Activated naive CD8-positive, alpha-beta T cell treated with anti-CD3 and anti-CD28 coated beads, Interleukin-2, amount 50 U/mL, for 24 hours (primary cell): ENCODE results near the gene NOD2.

Experiments
- ATAC-seq: fragments of 150-1000 bp; cut with Tn5 transposase; one replicate; pipeline ENCODE4 v1.10.0; 2021
- DNase-seq: peaks from one replicate; pipeline ENCODE4 v3.0.0; 2021
- H3K27ac Mint-ChIP-seq: one replicate; pipeline ENCODE4 v1.8.0; 2021; ENCODE audit warnings: mild to moderate bottlenecking, mixed read lengths
- H3K27me3 Mint-ChIP-seq: one replicate; pipeline ENCODE4 v1.8.0; 2021; ENCODE audit warnings: mixed read lengths
- H3K36me3 Mint-ChIP-seq: one replicate; pipeline ENCODE4 v1.8.0; 2021; ENCODE audit warnings: low read depth, mixed read lengths
- H3K4me1 Mint-ChIP-seq: one replicate; pipeline ENCODE4 v1.8.0; 2021; ENCODE audit warnings: mixed read lengths
- H3K4me3 Mint-ChIP-seq: one replicate; pipeline ENCODE4 v1.8.0; 2021; ENCODE audit warnings: mild to moderate bottlenecking, moderate library complexity, mixed read lengths
- H3K9me3 Mint-ChIP-seq: one replicate; pipeline ENCODE4 v1.8.0; 2021; ENCODE audit warnings: mixed read lengths

NOD2 gene

DNA sequence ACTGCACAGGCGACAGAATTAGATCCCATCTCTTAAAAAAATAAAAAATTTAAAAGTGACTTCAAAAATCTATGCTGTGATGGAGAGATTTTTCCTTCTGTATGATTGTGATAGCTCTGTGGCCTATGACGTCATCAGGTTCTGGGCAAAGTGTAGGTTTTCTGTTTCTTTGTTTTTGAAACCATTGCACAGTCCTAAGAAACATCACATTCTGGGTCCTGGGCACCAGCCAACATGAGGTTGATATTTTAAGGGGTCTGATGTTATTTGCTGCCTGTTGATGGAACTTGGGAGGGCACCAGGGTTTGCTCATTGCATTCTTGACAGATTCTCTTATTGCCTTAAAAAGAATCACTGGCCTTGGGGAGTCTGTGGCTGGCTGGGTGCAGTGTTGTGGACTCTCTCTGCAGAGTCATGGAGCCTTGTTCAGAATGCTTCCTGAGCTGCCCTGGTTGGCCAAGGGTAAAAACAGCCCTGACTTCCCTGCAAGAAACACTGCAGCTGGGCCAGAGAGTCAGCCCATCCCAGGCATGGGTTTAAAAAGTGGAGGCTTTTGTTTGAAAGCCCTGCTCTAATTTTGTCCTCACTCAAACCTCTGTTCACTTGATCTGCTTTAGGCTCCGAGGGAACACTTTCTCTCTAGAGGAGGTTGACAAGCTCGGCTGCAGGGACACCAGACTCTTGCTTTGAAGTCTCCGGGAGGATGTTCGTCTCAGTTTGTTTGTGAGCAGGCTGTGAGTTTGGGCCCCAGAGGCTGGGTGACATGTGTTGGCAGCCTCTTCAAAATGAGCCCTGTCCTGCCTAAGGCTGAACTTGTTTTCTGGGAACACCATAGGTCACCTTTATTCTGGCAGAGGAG, 38.0 kb downstream of the NOD2 start:
- DNase-seq, result no peak
- peak overlapping the region; percentile 16 for H3K27ac Mint-ChIP-seq
- no peaks in the 10 kb centered on the region for H3K36me3 Mint-ChIP-seq
- H3K27me3 Mint-ChIP-seq, result no peaks in the 10 kb centered on the region
- H3K4me3 Mint-ChIP-seq, result no peak overlapping the region
- ATAC-seq, result peak; percentile 34
- peaks cover 36% of the 10 kb centered on the region for H3K4me1 Mint-ChIP-seq
- H3K9me3 Mint-ChIP-seq, result no peaks in the 10 kb centered on the region

DNA sequence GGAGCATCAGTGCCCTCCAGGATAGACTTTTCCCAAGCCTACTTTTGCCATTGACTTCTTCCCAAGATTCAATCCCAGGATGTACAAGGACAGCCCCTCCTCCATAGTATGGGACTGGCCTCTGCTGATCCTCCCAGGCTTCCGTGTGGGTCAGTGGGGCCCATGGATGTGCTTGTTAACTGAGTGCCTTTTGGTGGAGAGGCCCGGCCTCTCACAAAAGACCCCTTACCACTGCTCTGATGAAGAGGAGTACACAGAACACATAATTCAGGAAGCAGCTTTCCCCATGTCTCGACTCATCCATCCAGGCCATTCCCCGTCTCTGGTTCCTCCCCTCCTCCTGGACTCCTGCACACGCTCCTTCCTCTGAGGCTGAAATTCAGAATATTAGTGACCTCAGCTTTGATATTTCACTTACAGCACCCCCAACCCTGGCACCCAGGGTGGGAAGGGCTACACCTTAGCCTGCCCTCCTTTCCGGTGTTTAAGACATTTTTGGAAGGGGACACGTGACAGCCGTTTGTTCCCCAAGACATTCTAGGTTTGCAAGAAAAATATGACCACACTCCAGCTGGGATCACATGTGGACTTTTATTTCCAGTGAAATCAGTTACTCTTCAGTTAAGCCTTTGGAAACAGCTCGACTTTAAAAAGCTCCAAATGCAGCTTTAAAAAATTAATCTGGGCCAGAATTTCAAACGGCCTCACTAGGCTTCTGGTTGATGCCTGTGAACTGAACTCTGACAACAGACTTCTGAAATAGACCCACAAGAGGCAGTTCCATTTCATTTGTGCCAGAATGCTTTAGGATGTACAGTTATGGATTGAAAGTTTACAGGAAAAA, 38.8 kb downstream of the NOD2 start:
- Mint-ChIP-seq H3K9me3 (no peaks in the 10 kb centered on the region), H3K4me1 (peaks cover 44% of the 10 kb centered on the region), H3K36me3 (no peaks in the 10 kb centered on the region), H3K4me3 (no peak overlapping the region), H3K27ac (peak overlapping the region; percentile 16), H3K27me3 (no peaks in the 10 kb centered on the region)
- ATAC-seq (no peak), DNase-seq (no peak)

DNA sequence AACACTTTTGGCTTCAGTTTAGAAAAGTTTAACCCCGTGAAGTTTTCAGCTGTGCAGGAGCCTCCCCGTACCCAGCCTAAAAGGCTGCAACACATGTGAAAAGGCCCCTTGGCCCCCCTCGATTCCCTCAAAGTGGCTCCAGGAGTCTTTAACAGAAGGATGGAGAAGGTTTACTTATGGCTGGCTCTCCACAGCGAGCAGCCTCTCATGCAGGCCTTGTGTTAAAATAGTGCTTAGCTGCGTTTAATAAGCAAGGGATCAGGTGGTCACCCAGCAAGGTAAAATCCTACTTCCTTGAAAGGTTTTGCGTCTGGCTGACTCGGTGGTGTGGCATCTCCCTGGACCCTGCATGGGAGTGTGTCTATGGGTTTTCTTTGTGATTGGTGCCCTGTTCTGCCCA, 40.1 kb downstream of the NOD2 start:
- H3K4me3 Mint-ChIP-seq, result no peak overlapping the region
- DNase-seq (no peak), ATAC-seq (no peak)
- H3K4me1 Mint-ChIP-seq, result peaks cover 47% of the 10 kb centered on the region
- H3K27me3 Mint-ChIP-seq, result no peaks in the 10 kb centered on the region
- no peaks in the 10 kb centered on the region for H3K9me3 Mint-ChIP-seq
- no peak overlapping the region for H3K27ac Mint-ChIP-seq
- no peaks in the 10 kb centered on the region for H3K36me3 Mint-ChIP-seq

DNA sequence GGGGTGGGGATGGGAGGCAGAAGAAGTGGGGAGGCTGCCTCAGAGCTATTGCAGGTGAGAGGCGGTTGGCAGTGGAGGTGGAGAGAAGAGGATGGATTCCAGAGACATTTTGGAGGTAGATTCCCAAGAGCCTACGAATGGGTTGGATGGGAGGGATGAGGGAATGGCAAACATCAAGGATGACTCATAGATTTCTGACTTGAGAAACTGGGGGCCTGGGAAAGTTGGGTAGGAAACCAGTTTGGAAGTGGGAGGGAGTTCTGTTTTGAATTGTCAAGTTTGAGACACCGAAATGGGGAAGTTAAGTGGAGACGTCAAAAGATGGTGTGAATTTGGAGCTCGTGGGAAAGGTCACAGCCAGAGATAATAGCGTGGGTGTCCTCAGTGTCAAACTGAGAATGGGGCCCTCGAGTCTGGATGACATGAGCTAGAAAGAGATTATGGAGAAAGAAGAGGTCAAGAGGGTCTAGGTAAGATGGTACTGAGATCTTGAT, 42.3 kb downstream of the NOD2 start:
- H3K27ac Mint-ChIP-seq, result peak overlapping the region; percentile 59
- H3K36me3 Mint-ChIP-seq, result no peaks in the 10 kb centered on the region
- H3K27me3 Mint-ChIP-seq, result no peaks in the 10 kb centered on the region
- H3K9me3 Mint-ChIP-seq, result no peaks in the 10 kb centered on the region
- H3K4me1 Mint-ChIP-seq, result peaks cover 52% of the 10 kb centered on the region
- H3K4me3 Mint-ChIP-seq, result no peak overlapping the region
- ATAC-seq, result peak; percentile 59
- peak; percentile 27 for DNase-seq

DNA sequence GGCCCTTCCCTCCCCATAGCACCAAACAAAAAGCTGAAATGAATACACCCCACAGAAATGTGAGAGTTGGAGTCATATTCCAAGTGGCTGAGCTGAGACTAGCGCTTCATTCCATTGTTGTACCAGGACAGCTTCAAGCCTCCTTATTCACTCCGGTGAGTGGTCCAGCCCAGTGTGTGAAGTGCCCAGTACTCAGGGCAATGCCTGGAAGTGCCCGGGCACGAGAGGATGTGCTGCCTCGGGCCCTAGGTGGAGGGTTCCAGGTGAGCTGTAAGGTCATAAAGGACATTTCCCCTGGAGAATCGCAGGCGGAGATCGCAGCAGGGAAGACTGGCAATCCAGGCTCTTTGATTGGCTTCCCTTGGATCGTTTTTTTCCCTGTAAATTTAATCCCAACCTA, 43.0 kb downstream of the NOD2 start:
- H3K9me3 Mint-ChIP-seq, result no peaks in the 10 kb centered on the region
- H3K4me3 Mint-ChIP-seq, result no peak overlapping the region
- ATAC-seq, result no peak
- no peaks in the 10 kb centered on the region for H3K36me3 Mint-ChIP-seq
- H3K4me1 Mint-ChIP-seq, result peaks cover 52% of the 10 kb centered on the region
- H3K27ac Mint-ChIP-seq, result no peak overlapping the region
- no peak for DNase-seq
- H3K27me3 Mint-ChIP-seq, result no peaks in the 10 kb centered on the region

DNA sequence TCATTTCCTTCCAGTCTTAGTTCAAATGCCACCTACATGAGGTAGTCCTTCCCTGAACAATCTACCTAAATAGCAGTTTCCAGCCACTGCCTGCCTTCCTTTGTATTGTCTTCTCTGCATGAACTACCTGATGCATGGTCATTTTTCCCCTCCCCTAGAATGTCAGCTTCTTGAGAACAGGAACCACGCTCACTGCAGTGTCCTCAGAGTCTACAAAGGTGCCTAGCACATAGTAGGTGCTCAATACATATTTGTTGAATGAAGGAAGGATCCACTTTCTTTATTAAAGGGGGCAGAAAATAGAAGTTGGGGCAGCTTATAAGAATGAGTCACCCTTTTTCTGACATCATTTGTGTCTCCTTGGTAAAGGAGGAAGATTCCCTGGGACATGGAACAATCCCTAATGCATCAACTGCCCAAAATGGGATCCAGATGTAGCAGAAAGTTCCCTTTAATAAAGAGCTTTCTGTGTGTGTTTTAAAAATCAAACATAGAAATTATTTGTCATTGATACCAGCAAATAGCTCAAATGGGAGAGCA, 44.1 kb downstream of the NOD2 start:
- ATAC-seq, result no peak
- Mint-ChIP-seq H3K4me3 (no peak overlapping the region), H3K27me3 (peaks cover 1% of the 10 kb centered on the region), H3K9me3 (no peaks in the 10 kb centered on the region), H3K27ac (peak overlapping the region; percentile 20), H3K36me3 (no peaks in the 10 kb centered on the region), H3K4me1 (peaks cover 46% of the 10 kb centered on the region)
- no peak for DNase-seq

DNA sequence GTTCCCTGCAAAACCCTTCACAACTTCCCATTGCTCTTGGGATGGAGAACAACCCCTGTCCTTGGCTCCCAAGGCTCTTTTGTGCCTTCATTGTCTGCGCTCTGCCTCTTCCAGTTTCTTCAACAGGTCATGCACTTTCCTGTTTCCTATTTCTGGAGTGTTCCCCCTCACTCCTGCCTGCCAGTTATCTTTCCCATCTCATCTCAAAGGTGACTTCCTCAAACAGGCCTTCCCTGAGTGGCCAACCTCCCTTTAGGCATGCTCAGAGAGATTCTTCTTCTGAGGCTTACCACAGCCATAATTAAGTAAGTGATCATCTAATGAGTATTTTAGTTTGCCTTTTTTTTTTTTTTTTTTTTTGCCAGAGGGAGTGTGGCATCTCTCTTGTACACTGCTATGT, 45.6 kb downstream of the NOD2 start:
- Mint-ChIP-seq H3K4me3 (no peak overlapping the region), H3K4me1 (peaks cover 58% of the 10 kb centered on the region), H3K27ac (no peak overlapping the region), H3K36me3 (peaks cover 3% of the 10 kb centered on the region), H3K27me3 (peaks cover 1% of the 10 kb centered on the region), H3K9me3 (no peaks in the 10 kb centered on the region)
- DNase-seq, result no peak
- ATAC-seq, result no peak

DNA sequence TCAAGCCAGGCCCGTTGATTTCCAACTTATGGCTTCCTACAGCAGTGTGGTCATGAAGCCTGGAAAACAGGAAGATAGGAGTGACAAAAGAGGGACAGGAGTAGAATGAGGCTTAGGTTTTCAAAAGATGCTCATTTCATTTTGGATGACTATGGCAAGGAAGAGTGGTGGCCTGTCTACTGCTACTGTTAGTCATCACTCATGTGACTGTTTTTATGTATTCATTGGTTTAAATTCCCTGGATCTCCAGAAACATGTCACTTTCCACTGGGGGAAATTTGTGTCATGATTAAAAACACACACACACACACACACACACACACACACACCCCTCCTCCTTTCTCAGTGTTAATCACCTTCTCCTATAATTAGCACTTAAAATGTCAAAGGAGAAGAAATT, 47.3 kb downstream of the NOD2 start:
- H3K4me3 Mint-ChIP-seq, result peak overlapping the region; percentile 84
- H3K27ac Mint-ChIP-seq, result peak overlapping the region; percentile 90
- H3K27me3 Mint-ChIP-seq, result peaks cover 1% of the 10 kb centered on the region
- no peaks in the 10 kb centered on the region for H3K9me3 Mint-ChIP-seq
- ATAC-seq, result no peak
- no peak for DNase-seq
- H3K4me1 Mint-ChIP-seq, result peaks cover 64% of the 10 kb centered on the region
- peaks cover 15% of the 10 kb centered on the region for H3K36me3 Mint-ChIP-seq

DNA sequence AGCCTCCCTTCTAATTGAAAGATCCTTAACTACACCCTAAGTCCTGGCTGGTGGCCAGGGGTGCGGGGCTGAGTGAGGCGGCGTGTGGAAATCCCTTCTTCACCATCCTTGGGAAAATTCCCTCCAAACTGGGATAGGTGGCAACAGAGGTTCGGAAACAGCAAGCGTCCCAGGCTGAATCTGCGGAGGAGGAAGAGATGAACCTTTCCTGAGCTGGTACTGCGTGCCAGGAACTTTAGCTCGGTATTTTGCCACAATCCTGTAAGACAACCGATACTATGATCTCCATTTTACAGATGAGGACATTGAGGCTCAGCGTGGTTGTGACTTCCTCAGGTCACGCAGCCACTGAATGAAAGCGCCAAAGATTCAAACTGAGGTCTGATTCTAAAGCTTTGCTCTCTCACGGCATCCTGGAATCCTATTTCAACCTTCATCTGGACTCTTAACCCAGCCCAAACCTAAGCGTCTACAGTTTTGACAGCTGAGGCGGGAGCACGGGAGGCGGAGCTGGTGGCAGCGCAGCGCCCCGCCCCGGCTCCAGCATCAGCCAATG, 47.9 kb downstream of the NOD2 start:
- Mint-ChIP-seq H3K4me3 (peak overlapping the region; percentile 84), H3K36me3 (peaks cover 15% of the 10 kb centered on the region), H3K9me3 (no peaks in the 10 kb centered on the region), H3K27me3 (peaks cover 1% of the 10 kb centered on the region), H3K27ac (peak overlapping the region; percentile 90), H3K4me1 (peaks cover 64% of the 10 kb centered on the region)
- DNase-seq (no peak), ATAC-seq (peak; percentile 0)

DNA sequence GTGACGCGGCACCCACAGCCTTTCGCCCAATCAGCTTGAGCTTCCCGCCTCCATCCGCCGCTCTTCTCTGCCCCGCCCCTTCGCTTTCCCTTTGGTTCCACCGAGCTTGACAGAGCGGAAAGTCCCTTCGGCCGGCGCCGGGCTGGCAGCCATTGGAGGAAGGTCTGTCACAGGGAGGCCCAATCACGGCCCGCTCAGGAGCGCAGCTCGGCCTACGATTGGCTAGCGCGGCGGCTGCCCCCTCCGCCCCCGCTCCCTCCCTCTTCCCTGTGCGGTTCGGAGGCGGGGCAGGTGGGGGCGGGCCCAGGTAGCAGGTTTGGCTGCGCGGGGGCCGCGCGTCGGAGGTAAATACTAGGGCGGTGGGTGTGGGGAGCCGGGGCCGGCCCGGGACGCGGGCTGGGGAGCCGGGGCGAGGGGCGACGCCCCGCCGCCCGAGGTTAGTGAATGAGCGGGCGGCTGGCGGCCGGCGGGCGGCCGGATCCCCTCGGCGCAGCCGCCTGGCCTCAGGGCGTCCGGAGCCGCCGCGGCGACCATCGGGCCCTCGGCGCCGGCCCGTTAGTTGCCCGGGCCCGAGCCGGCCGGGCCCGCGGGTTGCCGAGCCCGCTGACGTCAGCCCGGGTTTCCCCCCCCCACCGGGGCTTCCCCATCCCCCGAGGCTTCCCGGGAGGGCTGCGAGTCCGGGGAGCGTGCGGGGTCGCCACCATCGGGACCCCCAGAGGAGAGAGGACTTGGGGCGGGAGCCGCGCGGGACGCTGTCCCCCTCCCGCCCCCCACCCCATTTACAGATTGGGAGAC, 48.6 kb downstream of the NOD2 start, which contains the start of gene CYLD:
Gene CYLD (plus strand): TSS at position 306 of the 795 bp plus-strand sequence. CDS start 7,613 bp downstream, outside the sequence.
- peak; percentile 99 for DNase-seq
- Mint-ChIP-seq H3K27ac (peak within 1 kb of the TSS; percentile 91), H3K27me3 (peaks cover 1% of the 10 kb centered on the region), H3K9me3 (no peaks in the 10 kb centered on the region), H3K36me3 (peaks cover 15% of the 10 kb centered on the region), H3K4me3 (peak within 1 kb of the TSS; percentile 87), H3K4me1 (peaks cover 62% of the 10 kb centered on the region)
- peak; percentile 93 for ATAC-seq

DNA sequence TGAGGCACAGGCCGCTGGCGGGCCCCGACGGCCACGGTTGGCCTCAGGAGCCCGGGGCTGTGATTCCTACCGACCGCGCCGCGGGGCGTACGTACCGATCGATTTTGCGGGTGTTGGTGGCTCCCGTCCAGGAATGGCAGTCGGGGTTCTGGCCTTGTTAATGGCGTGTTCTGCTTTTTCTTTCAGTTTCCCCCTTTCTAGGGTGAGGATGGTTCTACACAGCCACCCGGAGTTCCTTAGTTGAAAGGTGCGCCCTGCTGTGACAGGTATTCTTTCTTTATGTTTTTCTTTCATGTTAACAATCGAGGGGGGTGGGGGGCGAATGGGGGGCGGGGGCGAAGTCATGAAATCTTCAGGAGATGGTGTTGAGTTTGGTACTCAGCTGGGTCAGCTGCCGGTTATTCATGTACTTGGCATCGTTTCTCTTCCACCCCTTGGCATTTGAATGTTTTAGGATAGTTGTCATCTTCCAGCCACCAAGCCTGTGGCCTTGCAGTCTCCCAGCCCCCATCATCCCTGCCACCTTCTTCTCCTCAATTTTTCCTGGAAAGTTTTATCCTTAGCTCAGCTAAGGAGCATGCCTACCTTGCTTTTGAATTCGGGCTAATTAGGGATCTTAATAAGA, 49.3 kb downstream of the NOD2 start:
- peaks cover 22% of the 10 kb centered on the region for H3K36me3 Mint-ChIP-seq
- DNase-seq, result peak; percentile 50
- peaks cover 64% of the 10 kb centered on the region for H3K4me1 Mint-ChIP-seq
- ATAC-seq, result no peak
- peaks cover 1% of the 10 kb centered on the region for H3K27me3 Mint-ChIP-seq
- peak overlapping the region; percentile 87 for H3K4me3 Mint-ChIP-seq
- peak overlapping the region; percentile 91 for H3K27ac Mint-ChIP-seq
- no peaks in the 10 kb centered on the region for H3K9me3 Mint-ChIP-seq

DNA sequence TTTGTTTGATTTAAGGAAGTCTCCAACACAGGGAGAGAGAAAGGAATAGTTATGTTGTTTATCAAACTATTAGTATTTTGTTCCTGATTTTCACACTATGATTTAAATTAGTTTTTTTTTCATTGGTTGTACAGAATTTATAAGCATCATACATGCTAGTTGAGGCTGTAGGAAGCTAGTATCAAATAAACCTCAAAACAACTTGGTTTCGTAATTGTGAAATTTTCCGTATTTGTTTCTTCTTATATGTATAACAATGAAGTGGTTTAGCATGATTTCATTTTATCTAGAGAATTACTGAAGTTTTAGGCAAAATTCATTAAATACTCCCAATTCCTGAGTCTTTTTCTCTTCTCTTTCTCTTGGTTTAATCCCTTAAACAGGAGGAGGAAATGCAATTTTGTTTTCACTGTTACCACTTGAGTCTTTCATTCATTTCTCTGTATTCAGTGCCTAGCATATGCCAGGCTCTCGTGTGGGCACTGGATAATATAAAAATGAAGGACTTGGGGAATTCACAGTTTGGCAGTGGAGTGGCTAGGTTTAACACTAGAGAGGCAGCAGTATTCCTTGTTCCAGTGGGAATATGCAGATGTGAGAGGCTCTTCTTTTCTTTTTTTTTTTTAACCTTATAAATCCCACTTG, 50.3 kb downstream of the NOD2 start:
- H3K9me3 Mint-ChIP-seq, result no peaks in the 10 kb centered on the region
- no peak for DNase-seq
- peaks cover 1% of the 10 kb centered on the region for H3K27me3 Mint-ChIP-seq
- H3K4me3 Mint-ChIP-seq, result peak overlapping the region; percentile 87
- H3K27ac Mint-ChIP-seq, result peak overlapping the region; percentile 91
- no peak for ATAC-seq
- peaks cover 24% of the 10 kb centered on the region for H3K36me3 Mint-ChIP-seq
- peaks cover 71% of the 10 kb centered on the region for H3K4me1 Mint-ChIP-seq

DNA sequence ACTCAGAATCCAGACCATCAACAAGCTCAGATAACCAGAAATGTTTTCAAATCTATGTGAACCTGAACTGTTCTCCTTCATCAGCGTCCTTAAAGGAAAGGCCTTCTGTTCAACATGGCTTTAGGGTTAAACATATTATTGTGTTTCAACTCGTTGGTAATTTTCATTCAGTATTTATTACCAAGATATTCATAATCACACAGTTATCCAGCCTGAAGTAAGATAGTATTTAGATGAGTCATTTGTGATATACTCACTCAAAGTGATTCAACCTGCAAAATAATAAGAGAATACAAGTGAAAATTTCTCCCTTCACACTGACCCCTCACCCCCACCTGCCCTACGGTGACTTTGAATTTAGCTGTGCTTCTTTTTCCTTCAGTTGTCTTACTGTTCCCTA, 51.5 kb downstream of the NOD2 start:
- H3K9me3 Mint-ChIP-seq, result no peaks in the 10 kb centered on the region
- peak overlapping the region; percentile 91 for H3K27ac Mint-ChIP-seq
- H3K4me1 Mint-ChIP-seq, result peaks cover 78% of the 10 kb centered on the region
- peaks cover 29% of the 10 kb centered on the region for H3K36me3 Mint-ChIP-seq
- peaks cover 1% of the 10 kb centered on the region for H3K27me3 Mint-ChIP-seq
- DNase-seq (no peak), ATAC-seq (no peak)
- H3K4me3 Mint-ChIP-seq, result peak overlapping the region; percentile 87
